T47D (cell line): Measurements from ENCODE around the gene RALGAPA2.

Source experiments
- DNase-seq, 2 experiments: peaks; one replicate each; pipeline versions ENCODE4 v3.0.0 to v3.0.0-alpha.2; 2011 to 2012; ENCODE audit warnings: low read depth in 1 of 2, low spot score in 1 of 2
- JUND ChIP-seq: IDR thresholded peaks from 2 replicates; pipeline ENCODE4 v1.6.1; 2012; ENCODE audit warnings: low read depth
- in situ Hi-C: cut with HindIII; loops from 2 replicates; pipeline ENCODE4 v1.10.0; 2016; ENCODE audit warnings: low sequenced_read_pairs, low pct_unique_long_range_greater_than_20kb

Gene RALGAPA2

GRCh38 chr20:20495729-20496503 is 216.5 kb downstream of the RALGAPA2 start:
- in situ Hi-C loops: no loop called here
- DNase-seq: no peak
- no peak for TF ChIP-seq JUND

- in situ Hi-C loops: no loop called here
- no peak for TF ChIP-seq JUND
- DNase-seq: no peak
Measured at GRCh38 chr20:20493701-20494100, 218.7 kb downstream of the RALGAPA2 start.

GRCh38 chr20:20492521-20493332 is 219.7 kb downstream of the RALGAPA2 start:
- DNase-seq: no peak
- no peak for TF ChIP-seq JUND
- in situ Hi-C loops: no loop called here

- TF ChIP-seq JUND: no peak
- in situ Hi-C loops: no loop called here
- DNase-seq: no peak
Measured at GRCh38 chr20:20491784-20492264, 220.6 kb downstream of the RALGAPA2 start.

GRCh38 chr20:20491110-20491783 is 221.2 kb downstream of the RALGAPA2 start:
- DNase-seq: no peak
- in situ Hi-C loops: no loop called here
- no peak for TF ChIP-seq JUND

- TF ChIP-seq JUND: no peak
- no peak for DNase-seq
- in situ Hi-C loops: no loop called here
Measured at GRCh38 chr20:20490673-20491072, 221.8 kb downstream of the RALGAPA2 start.

- TF ChIP-seq JUND: no peak
- DNase-seq: no peak
- in situ Hi-C loops: no loop called here
Measured at GRCh38 chr20:20489648-20490341, 222.6 kb downstream of the RALGAPA2 start.

GRCh38 chr20:20489054-20489453 is 223.4 kb downstream of the RALGAPA2 start:
- TF ChIP-seq JUND: no peak
- in situ Hi-C loops: no loop called here
- no peak for DNase-seq

- no peak for TF ChIP-seq JUND
- no peak for DNase-seq
- in situ Hi-C loops: no loop called here
Measured at GRCh38 chr20:20488388-20488787, 224.1 kb downstream of the RALGAPA2 start.

- in situ Hi-C loops: no loop called here
- DNase-seq: no peak
- no peak for TF ChIP-seq JUND
Measured at GRCh38 chr20:20487811-20488210, 224.6 kb downstream of the RALGAPA2 start.

GRCh38 chr20:20483328-20483727 is 229.1 kb downstream of the RALGAPA2 start:
- no peak for DNase-seq
- in situ Hi-C loops: no loop called here
- TF ChIP-seq JUND: no peak

- no peak for TF ChIP-seq JUND
- in situ Hi-C loops: no loop called here
- no peak for DNase-seq
Measured at GRCh38 chr20:20482453-20482852, 230.0 kb downstream of the RALGAPA2 start.

- no peak for TF ChIP-seq JUND
- in situ Hi-C loops: no loop called here
- no peak for DNase-seq
Measured at GRCh38 chr20:20480689-20481088, 231.8 kb downstream of the RALGAPA2 start.
